RWPE1 (cell line): ENCODE data around the gene AKT3.
A peak's percentile ranks its signal among the peaks of the same experiment; 100 is the strongest.

Experiments
- CTCF ChIA-PET: fragments of 350-600 bp; sonication (Branson Sonifier 250); formaldehyde crosslinking; extraction: SDS; loops from one replicate; lab custom pipeline; 2021; lab: Yijun Ruan, JAX
- POLR2A ChIA-PET: fragments of 400-600 bp; formaldehyde crosslinking; extraction: SDS; loops from one replicate; lab custom pipeline; 2020; ENCODE audit warnings: antibody characterized with exemption; ENCODE audit not compliant: low non-redundant PET; lab: Yijun Ruan, JAX
- DNase-seq: peaks from one replicate; pipeline ENCODE4 v3.0.0; 2012; ENCODE audit warnings: low spot score
- H3K27ac ChIP-seq: fragments of 450-650 bp; 2 replicates; pipeline ENCODE4 v1.5.1; 2017
- TF ChIP-seq, protein P1 (sequence below): fragments of 450-650 bp; conservative IDR thresholded peaks from 2 replicates; pipeline ENCODE4 v1.5.1; 2017; ENCODE audit warnings: low read depth, mild to moderate bottlenecking

Gene AKT3

DNA sequence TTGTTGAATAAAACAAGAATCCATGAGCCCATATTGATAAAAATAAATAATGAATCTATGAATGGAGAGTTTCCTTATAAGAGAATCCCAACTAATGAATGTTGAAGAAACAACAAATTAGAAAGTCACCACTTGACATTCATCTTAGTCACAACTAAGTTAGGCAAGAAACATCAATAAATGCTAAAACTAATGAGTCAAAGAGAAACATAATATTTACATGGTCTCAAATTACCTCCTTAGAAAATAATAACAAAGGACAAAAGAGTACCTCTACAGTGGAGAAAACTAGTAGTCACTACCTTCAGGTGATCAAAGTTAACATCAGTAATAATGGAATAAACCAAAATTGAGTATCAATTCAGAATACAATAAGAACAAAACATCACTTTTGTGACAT lies 93.5 kb downstream of the AKT3 start:
- no peak for DNase-seq
- CTCF ChIA-PET: interaction anchor here (0.6 kb wide), 1 partner anchor 89 kb away, joined by 3 read pairs; no protein-coding TSS in a partner anchor
- POLR2A ChIA-PET: no interaction called here
- no peak overlapping the region for H3K27ac ChIP-seq
- TF ChIP-seq, protein P1, sequence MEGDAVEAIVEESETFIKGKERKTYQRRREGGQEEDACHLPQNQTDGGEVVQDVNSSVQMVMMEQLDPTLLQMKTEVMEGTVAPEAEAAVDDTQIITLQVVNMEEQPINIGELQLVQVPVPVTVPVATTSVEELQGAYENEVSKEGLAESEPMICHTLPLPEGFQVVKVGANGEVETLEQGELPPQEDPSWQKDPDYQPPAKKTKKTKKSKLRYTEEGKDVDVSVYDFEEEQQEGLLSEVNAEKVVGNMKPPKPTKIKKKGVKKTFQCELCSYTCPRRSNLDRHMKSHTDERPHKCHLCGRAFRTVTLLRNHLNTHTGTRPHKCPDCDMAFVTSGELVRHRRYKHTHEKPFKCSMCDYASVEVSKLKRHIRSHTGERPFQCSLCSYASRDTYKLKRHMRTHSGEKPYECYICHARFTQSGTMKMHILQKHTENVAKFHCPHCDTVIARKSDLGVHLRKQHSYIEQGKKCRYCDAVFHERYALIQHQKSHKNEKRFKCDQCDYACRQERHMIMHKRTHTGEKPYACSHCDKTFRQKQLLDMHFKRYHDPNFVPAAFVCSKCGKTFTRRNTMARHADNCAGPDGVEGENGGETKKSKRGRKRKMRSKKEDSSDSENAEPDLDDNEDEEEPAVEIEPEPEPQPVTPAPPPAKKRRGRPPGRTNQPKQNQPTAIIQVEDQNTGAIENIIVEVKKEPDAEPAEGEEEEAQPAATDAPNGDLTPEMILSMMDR: no peak

DNA sequence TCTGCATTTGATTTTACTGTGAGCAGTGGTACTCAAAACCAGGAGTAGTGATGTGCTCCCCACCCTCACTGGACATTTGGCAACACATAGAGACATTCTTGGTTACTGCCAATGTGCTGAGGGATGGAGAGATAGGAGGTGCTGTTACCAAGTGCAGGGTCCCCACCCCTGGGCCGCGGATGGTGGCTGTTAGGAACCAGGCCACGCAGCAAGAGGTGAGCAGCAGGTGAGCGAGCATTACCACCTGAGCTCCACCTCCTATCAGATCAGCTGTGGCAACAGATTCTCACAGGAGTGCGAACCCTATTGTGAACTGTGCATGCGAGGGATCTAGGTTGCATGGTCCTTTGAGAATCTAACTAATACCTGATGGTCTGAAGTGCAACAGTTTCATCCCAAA lies 95.7 kb downstream of the AKT3 start:
- H3K27ac ChIP-seq: no peak overlapping the region
- DNase-seq: no peak
- CTCF ChIA-PET: interaction anchor here (0.6 kb wide), 1 partner anchor 14 kb away, joined by 3 read pairs; no protein-coding TSS in a partner anchor
- TF ChIP-seq, protein P1: no peak
- POLR2A ChIA-PET: no interaction called here

DNA sequence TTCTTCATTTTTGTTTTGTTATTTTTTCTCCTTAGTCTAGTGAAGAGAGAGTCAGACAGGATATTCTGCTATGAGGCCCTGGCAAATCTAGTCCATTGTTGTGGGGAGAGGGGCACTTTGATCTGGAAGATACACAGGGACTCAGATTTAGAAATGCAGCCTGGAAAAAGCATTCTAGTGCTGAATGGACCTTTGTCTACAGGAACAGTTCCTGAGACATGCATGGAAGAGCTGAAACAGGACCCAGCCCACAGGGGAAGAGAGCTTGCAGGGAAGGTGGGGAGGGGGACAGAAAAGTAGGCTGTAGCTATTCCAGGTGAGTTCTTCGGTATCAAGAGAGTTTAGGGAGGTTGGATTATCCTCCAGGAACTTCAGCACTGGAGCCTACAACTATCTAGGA lies 98.5 kb downstream of the AKT3 start:
- ChIA-PET POLR2A (no interaction called here), CTCF (interaction anchor here (0.6 kb wide), 1 partner anchor 127 kb away, joined by 3 read pairs; no protein-coding TSS in a partner anchor)
- TF ChIP-seq, protein P1: no peak
- DNase-seq: no peak
- no peak overlapping the region for H3K27ac ChIP-seq

DNA sequence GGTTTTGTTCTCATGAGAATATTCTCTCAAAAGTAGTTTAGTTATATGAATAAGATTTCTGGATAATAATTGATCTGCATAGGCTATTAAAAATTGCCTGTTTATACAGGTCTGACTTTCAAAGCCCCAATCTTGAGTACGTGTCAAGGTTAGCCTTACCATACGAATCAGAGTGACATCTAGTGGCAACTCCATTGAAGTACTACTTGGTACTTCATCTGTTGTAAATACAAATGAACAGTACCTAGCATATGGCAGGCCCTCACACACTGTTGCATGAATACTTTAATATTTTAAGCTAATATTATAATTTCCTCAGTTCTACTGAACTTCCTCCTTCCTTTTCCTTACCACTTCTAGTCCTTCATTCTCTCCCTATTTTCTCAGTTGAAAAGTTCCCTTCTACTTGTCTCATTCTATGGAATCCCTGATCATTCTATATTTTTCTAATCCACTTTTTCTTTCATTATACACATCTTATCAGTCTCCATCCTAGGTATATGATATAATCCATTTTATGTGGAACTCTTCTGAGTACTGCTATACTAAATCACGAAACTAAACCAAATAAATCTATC lies 101.2 kb downstream of the AKT3 start:
- TF ChIP-seq, protein P1: peak; percentile 80
- ChIA-PET POLR2A (no interaction called here), CTCF (interaction anchor here (0.6 to 1.5 kb wide), 7 partner anchors 12 to 551 kb away, joined by 3 to 9 read pairs (median 4); no protein-coding TSS in a partner anchor)

DNA sequence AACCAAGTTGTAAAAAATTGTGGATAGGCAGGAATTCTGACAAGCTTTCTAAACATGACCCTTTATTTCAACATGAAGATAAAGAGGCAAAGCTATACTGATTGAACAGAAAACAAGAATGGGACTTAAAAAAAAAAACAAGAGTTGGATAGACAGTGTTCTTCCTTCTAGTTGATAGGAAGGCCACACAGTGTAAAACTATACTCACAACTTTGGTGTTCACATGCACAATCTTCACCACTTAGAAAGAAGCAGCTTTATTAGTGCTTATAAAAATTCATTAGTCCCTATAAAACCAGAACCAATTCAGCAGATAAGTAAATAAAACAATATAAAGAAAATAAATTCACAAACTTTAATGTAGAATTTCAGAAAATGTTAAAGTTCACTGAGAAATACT lies 101.8 kb downstream of the AKT3 start:
- TF ChIP-seq, protein P1: no peak
- no peak overlapping the region for H3K27ac ChIP-seq
- ChIA-PET CTCF (interaction anchor here (0.6 to 1.5 kb wide), 10 partner anchors 11 to 551 kb away, joined by 3 to 9 read pairs (median 4); no protein-coding TSS in a partner anchor), POLR2A (no interaction called here)
- no peak for DNase-seq

More for the DNA sequence above, 101.2 kb downstream of the AKT3 start:
- no peak overlapping the region for H3K27ac ChIP-seq
- DNase-seq: peak; percentile 73

DNA sequence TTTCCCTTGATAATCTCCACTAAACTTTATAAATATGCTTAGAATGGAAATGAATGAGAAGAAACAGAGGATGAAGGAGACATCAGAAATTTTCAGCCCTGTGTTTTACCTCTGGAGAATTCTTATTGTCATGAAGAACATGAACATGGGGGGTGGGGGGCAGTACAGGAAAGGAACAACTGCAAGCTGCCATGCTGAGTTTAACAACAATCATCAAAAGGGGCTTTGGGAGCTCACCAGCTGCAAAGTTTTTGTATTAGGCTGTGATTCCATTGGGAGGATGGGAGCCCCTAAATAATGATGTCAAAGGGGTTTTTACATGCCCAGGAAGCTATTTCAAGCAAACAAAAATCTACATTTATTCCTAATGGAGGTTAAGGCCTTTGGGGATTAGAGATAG lies 103.3 kb downstream of the AKT3 start:
- H3K27ac ChIP-seq: no peak overlapping the region
- POLR2A ChIA-PET: no interaction called here
- no peak for DNase-seq
- CTCF ChIA-PET: no interaction called here
- TF ChIP-seq, protein P1: no peak
